ENCODE measurements around the gene FPR2.
"Not testable (repeated sequence)": the region's sequence is repeated elsewhere in the genome, so short reads cannot be mapped to it uniquely, and the experiment has no call there.

The FPR2 gene

GRCh38 chr19:51784922-51785690 is 24.1 kb downstream of the FPR2 start:
- DNase-seq: no peak

DNA sequence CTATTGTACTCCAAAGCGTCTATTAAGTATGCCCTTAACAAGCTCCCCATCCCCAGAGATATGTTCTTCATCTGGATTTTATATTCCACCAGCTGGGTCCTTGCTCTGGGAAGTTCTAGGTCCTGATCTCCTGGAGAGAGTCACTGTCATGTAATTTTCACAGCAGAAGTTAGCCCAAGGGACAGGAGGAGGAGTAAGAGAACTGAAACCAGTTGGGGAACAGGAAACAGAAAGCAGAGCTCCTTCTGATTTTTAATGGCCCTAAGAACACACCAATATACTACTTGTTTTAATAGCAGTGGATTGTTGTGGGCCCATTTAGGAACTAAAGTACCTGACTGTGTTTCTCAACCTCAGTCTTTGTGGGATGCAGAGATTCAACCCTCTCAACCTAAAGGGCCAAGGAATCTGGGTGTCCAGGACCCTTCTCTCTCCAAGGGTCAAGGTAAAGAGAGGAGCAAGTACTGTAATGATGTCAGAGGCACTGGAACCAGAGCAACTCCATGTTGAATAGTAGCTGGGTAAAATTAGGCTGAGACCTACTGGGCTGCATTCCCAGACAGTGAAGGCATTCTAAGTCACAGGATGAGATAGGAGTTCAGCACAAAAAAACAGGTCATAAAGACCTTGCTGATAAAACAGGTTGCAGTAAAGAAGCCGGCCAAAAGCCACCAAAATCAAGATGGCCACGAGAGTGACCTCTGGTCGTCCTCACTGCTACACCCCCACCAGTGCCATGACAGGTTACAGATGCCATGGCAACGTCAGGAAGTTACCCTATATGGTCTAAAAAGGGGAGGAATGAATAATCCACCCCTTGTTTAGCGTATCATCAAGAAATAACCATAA is 25.9 kb downstream of the FPR2 start:
- no peak for DNase-seq

GRCh38 chr19:51788029-51788428 is 27.0 kb downstream of the FPR2 start:
- no peak for DNase-seq

DNA sequence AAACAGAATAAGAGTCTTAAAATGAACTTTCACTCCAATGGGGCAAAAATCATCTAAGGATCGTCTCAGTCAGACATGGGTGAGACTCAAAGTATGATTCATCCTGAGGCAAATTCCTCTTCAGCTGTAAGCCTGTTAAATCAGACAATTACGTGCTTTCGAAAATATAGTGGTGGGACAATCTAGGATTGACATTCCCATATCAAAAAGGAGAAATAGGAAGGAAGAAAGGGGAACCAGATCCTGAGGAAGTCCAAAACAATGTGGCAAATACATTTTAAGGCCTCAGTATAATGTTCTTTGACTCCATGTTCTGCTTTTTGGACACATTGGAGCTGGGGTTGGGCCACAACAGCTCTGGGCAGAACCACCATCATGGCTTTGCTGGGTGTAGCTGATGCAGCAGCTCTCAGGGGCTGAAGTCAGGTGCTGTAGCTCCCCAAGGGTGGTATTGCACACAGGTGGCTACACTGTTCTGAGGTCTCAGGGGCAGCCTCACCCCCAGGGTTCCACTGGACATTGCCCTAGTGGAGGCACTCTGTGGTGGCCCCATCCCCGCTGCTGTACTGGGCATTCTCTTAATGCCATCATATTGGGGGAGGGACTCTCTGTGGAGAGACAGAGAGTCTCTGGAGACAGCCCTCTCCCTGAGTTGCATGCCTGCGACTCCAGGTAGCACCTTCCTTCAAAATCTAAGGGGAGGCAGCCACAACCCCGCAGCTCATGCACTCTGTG is 28.2 kb downstream of the FPR2 start:
- no peak for DNase-seq

GRCh38 chr19:51792932-51793331 is 32.0 kb downstream of the FPR2 start:
- DNase-seq: no peak

DNA sequence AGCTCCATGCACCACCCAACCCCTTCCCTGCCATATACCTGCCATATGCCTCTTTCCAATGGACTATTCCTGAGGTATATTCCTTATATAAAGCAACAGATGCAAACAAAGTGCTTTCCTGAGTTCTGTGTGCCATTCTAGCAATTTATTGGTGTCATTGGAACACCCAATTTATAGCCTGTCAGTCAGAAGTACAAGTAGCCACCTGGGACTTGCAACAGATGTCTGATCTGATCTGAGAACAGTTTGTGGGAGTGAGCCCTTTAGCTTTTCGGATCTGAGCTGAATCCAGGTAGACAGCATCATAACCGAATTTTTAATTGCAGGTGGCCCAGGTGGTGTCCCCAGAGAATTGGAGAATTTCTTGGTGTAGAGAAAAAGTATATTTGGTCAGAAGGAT is 33.0 kb downstream of the FPR2 start:
- no peak for DNase-seq

DNA sequence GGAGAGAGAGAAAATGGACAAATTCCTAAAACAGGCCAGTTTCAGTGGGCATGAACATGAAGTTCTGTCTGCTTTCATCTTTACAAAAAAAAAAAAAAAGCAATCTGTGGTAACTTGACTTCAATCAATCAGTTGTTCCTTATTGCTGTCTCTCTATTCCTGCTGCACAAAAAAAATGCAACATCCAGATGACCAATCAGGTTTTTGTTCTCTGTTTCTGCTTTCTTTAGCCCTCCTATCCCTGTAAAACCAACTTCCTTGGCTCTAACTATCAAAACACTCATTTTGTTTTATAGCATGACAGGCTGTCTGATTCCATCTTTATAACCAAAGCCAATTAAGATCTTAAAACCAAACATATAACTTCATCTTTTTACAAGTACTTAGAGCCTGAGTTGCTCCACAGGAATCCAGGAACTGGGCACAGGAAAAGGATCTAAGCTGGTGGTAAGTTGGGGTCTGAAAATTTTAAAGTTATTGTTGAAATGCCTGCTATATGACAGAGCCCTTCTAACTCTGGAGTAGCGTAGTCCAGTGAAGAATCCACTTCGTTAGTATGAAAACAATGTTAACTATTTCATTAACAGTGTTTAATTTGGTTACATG is 34.0 kb downstream of the FPR2 start, which contains the start of gene FPR3:
Gene FPR3, plus strand, starts transcription at position 273 of the 606 bp plus-strand sequence. CDS start 28,592 bp downstream, outside the sequence.
- DNase-seq: no peak

GRCh38 chr19:51796195-51796679 is 35.3 kb downstream of the FPR2 start:
- DNase-seq: no peak

DNA sequence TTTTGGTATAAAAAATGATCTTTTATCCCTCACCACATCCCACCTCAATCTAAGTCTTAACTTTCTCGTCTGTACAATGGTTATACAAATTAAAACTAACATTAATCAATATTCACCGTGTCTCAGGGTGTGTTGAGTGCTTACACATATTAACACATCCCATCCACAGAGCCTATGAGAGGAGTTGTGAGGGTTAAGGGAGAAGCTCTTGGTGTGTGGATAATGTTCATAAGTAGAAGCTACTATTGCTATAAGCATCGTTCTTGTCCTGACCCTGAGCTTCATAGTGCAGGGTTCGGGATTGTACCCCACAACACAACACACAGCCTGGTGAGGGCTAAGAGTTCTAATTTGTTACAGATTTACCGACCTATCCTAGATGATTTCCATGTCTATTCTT is 36.5 kb downstream of the FPR2 start:
- DNase-seq: no peak

DNA sequence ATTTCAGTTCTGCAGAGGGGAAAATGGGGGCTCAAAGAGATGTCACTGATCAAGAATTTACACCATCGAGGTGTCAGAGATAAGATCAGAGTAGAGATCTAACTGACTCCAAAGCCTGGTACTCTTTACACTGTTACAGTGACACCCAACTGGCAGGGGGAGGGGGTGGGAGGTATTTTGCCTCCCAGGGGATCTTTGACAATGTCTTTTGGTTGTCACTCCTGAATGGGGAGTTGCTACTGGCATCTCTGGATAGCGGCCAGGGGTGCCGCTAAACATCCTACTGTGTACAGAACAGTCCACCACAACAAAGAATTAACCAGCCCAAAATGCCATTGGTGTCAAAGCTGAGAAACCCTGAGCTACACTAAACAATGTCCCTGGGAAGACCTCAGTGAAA is 37.1 kb downstream of the FPR2 start:
- no peak for DNase-seq

DNA sequence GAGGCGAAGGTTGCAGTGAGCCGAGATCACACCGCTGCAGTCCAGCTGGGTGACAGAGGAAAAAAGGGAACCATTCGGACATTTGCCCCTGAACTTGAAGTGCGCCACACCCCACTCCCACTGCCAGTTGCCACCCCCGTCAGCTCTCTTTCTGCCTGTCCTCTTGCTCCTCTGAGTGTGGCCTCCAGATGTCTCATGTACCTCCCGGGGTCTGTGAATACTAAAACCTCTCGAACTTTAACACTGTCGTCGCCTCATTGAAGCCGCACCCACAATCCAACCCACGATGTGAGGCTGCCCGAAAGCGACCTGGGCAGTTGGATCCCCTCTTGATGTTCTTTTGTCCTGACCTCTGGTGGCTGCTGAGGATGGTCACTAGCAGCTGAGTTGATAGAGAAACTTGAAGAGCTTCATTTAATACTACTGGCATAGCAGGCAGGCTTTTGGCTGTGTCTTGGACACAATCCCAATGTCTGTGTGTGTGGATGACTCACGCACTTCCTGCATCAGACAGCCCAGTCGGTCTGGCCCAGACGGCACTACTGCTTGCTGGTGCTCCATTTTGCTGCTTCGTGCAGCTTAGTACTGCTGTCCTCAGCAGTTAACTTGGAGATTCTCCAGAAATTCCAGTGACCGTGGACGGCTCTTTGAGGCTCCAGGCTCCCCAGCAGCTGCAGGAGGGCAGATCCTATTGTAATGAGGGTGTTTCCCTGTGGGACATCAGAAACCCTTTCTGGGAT is 38.2 kb downstream of the FPR2 start:
- no peak for DNase-seq

GRCh38 chr19:51799774-51800472 is 38.9 kb downstream of the FPR2 start:
- no peak for DNase-seq

GRCh38 chr19:51800473-51801244 is 39.7 kb downstream of the FPR2 start:
- DNase-seq: no peak

GRCh38 chr19:51802775-51803174 is 41.8 kb downstream of the FPR2 start:
- no peak for DNase-seq

DNA sequence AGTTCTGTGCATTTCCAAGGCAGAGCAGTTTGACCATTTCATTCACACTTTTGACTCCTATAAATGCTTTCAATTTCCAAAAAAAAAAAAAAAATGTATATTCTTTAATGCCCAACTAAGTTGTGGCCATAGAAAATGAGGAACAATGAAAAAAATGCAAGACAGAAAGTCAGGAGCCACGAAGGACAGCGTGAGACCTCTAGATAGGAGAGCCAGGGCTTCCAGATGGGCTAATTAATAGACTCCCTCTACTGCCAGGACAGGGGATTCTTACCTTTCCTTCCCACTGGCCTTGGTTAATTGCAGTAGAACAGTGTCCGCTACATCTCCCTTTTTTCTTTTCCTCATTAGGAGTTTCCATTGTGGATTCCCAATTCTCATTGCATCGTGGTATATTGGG is 42.5 kb downstream of the FPR2 start:
- no peak for DNase-seq

GRCh38 chr19:51803967-51804366 is 43.0 kb downstream of the FPR2 start:
- no peak for DNase-seq

- DNase-seq: not testable (repeated sequence)
These were observed 43.8 kb downstream of the FPR2 start for GRCh38 chr19:51804789-51805188.

DNA sequence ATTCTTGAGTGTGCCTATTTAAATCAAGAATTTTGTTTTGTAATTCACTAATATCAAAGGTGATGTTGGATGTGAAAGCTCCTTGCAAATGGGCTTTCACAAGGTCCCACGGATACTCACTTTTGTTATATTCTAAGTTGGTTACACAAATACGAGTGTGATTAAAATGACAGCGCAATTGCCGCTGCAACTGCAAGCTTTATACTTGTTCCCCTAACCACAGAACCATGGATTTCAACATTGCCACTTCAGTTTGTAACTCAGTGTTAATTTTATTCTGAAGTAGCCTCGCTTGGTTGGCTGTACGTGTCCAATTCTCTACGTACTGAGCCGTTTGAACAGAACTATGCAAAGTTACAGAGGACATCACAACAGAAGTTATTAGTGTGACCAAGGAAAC is 44.4 kb downstream of the FPR2 start:
- DNase-seq: not testable (repeated sequence)

- not testable (repeated sequence) for DNase-seq
These were observed 45.6 kb downstream of the FPR2 start for GRCh38 chr19:51806571-51806970.

- DNase-seq: no peak
These were observed 46.2 kb downstream of the FPR2 start for GRCh38 chr19:51807111-51807701.
